Panc1 (cell line): ENCODE data around the gene MYL1.

Source experiments
- CTCF ChIP-seq: fragments of 450-650 bp; IDR thresholded peaks from 2 replicates; pipeline ENCODE4 v1.5.1; 2017; ENCODE audit warnings: mild to moderate bottlenecking
- POLR2AphosphoS5 ChIP-seq: IDR thresholded peaks from 2 replicates; pipeline ENCODE4 v1.6.1; 2012; ENCODE audit warnings: mild to moderate bottlenecking, low read depth, low read length, moderate library complexity
- REST ChIP-seq, 2 experiments: IDR thresholded peaks; 2 replicates each; pipeline ENCODE4 v1.6.1; 2011 to 2012; ENCODE audit warnings: low read depth in 2 of 2, control low read depth in 1 of 2, low read length in 1 of 2, mild to moderate bottlenecking in 1 of 2, moderate library complexity in 1 of 2; ENCODE audit not compliant: insufficient read depth in 1 of 2
- SIN3A ChIP-seq: IDR thresholded peaks from 2 replicates; pipeline ENCODE4 v1.6.1; 2012; ENCODE audit warnings: low read depth, mild to moderate bottlenecking, low read length, moderate library complexity, borderline replicate concordance; ENCODE audit not compliant: insufficient read depth
- TCF7L2 ChIP-seq: IDR thresholded peaks from 2 replicates; pipeline ENCODE4 v1.6.1; 2011; ENCODE audit warnings: mild to moderate bottlenecking, low read depth, low read length, inconsistent platforms

- TF ChIP-seq CTCF (no peak), REST (IDR thresholded peaks at IDR 0.05; ENCODE audit: insufficient read depth in 1 of 2, low read depth in 2 of 2, low read length in 1 of 2) (no peak), POLR2AphosphoS5 (no peak), SIN3A (no peak), TCF7L2 (no peak)
These were observed 9.5 kb upstream of the MYL1 start for GRCh38 chr2:210324458-210324857.
